Uterus (tissue), 2 donors: Measurements from ENCODE around the gene ZSWIM6.

Experiments used
- CTCF ChIP-seq, 4 experiments: fragments of 200-600 bp in 2 of 4; fragments of 450-650 bp in 2 of 4; sonication (generic) in 2 of 4; IDR thresholded peaks; one replicate each; pipeline ENCODE4 v1.5.1; 2016 to 2019; ENCODE audit warnings: antibody characterized with exemption in 4 of 4, mild to moderate bottlenecking in 2 of 4, moderate library complexity in 1 of 4
- POLR2A ChIP-seq, 2 donors: fragments of 450-650 bp; IDR thresholded peaks; one replicate each; pipeline ENCODE4 v1.6.1; 2016; ENCODE audit warnings: antibody characterized with exemption in 2 of 2, mild to moderate bottlenecking in 1 of 2, moderate library complexity in 1 of 2

- TF ChIP-seq POLR2A (IDR thresholded peaks at IDR 0.05) (no peak), CTCF (IDR thresholded peaks at IDR 0.05) (no peak)
These were observed 38.2 kb upstream of the ZSWIM6 start for GRCh38 chr5:61293873-61294272.
